Germinal center (tissue), 1 donor: ENCODE data around the gene SCN5A.

ENCODE experiments used
- DNase-seq: peaks from one replicate; pipeline ENCODE4 v3.0.0; 2012; ENCODE audit warnings: mixed read lengths, low spot score

The SCN5A gene

DNA sequence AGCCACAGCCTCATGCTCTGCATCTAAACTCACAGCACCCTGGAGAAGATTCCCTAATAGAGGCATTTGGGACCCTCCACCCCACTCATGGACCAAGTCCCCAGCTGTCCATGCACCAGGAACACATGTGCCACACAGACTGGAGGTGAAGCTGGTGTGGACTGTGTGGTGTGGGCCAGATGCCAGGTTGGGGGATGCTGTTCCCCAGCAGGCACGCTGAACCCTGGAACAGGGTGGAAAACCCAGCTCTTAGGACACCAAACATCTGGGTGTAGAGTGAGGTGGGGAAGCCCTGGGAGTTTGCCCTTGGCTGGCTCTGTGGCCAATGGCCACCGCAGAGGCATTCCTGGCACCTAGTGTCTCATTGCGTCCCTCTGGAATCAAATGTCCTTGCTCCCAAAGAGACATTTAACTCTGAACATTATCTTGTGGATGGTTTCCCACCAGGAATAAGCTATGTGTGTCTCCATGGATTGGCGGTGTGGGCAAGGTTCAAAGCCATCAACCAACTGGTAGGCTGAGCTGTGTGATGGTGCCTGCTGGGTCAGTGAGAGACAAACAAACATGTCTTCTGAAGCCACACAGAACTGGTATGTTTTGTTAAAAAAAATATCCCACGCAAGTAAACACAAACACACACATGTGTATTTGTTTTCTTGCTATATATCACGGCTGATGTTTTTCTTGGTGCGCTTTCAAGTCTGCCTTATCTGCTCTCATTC is 88.3 kb downstream of the SCN5A start:
- DNase-seq = no peak

DNA sequence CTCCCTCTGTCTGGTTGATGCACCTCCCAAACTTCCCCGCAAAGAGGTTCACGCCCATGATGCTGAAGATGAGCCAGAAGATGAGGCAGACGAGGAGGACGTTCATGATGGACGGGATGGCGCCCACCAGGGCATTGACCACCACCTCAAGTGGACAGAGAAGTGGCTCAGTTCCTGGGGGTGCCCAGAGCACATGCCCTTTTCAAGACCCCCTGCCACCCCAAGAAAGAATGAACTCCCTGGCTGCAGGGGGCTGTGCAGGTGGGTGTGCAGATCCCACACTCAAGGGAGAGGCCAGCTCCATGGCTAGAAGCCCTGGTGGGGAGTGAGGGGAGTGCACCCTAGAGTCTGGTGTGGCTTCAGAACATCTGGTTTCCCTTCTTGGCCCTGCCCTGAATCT is 89.2 kb downstream of the SCN5A start:
- no peak for DNase-seq

DNA sequence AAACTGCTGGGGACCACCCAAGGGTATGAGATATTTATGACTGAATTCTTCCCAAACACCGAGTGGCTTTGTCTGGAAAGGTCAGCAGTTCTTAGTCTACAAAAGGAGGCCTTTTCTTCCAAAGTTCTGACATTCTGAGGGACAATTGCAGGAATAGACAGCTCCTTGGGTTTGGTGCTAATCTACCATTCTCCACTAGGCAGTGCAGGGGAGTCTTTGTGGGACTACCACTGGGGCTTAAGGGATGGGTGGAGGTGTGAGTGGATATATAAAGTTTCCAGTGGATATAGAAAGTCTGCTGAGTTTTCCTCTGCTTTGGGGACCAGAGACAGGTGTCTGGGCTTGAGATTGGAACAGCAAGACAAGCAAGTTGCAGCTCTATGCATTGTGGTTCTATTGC is 90.6 kb downstream of the SCN5A start:
- DNase-seq = no peak

DNA sequence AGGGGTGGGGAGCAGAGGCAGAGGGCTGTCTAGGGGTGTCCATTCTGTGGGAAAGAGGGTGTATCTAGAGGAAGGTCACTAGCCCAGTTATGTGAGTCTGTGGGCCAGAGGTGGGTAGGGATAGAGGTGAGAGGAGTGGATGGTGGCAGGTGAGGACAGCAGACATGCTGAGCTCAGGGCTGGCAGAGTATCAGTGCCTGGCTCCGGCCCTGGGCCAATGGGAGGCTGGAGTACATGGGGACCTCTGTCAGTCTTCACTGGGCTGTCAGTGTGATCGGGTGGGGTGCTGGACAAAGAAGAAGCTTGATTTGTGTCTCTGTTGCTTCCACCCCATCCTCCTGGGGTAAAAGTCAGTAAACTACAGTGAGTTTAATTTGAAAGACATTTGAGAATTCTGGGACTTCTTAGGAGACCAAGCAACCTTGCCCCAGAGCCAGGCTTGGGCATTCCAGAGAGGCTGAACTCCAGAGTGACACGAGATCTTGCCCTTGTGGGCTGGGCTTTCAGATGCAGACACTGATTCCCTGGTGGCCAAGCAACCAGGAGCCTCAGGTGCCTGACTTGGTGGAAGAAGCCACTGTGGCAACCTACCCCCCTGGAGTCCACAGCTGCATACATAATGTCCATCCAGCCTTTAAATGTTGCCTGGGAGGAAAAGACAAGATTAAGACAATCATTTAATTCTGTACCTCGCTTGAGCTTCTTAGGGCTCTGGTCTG is 92.7 kb downstream of the SCN5A start:
- no peak for DNase-seq

DNA sequence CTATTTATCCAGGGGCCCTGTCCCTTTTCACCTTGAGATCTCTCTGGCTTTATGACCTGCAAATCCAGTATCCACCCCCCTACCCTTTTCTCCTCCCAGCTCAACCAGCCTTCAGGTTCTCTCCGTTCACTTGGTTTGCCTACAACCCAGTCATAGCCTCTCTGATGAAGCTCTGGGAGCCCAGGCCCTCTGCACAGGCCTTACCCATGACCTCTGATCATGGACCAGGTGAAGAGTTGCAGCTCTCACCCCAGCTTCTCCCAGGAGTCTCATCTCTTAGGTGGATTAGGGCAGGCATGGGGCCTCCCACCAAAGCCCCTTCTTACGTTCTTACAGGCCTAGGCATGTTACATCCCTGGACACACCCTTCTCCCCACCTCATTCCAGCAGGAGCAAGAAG is 93.6 kb downstream of the SCN5A start:
- no peak for DNase-seq

DNA sequence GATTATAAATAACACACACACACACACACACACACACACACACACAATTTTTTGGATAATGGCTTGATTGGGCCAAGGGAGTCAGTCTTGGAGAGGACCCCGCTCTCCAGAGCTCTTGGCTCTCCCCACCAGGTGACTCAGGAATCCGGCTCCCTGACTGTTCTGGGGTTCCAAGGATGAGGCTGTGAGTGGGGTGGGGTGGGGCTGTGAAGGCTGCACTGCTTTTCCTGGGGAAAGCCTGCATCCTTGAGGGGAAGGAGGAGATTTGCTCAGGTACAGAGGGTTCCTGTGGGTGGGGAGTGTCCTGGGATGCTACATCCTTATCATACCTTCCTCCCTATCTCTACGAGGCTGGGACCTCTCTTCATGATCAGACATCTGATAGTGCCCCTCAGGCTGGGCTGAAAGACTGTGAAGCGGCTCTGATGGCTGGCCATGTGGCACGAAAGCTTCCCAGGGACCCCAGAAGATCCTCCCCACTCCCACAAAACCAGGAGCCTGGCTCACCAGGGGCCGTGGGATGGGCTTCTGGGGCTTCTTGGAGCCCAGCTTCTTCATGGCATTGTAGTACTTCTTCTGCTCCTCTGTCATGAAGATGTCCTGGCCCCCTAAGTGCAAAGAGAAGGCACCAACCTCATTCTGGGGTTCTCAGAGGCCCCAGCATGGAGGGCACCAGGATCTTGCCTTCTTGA is 94.2 kb downstream of the SCN5A start:
- DNase-seq = no peak

DNA sequence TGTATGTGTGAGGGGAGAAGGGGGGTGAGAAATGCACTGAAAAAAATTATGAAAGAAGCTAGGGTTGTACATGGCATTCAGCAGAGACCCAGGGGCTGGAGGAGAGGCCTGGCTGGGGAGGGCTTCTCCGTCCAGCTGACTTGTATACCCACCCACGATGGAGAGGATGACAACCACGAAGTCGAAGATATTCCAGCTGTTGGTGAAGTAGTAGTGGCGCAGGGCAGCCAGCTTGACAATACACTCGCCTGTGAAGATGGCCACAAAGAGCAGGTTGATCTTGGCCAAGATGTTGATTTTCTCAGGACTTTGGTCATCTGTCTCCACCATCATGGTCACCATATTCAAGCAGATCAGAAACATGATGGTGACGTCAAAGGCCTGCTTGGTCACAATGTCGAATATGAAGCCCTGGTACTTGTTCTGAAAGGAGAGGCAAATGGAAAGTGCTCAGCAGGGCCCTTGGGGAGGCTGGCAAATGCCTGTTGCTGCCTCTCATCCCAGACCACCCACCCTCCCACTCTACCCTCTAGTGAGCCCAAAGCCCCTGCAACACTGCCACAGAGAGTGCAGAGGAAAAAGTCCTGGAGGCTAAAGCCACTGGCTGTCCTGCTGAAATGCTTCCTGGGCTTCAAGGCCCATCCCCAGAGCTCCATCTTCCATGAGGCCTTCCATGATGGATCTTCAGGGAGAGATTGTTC is 95.2 kb downstream of the SCN5A start:
- DNase-seq = no peak

DNA sequence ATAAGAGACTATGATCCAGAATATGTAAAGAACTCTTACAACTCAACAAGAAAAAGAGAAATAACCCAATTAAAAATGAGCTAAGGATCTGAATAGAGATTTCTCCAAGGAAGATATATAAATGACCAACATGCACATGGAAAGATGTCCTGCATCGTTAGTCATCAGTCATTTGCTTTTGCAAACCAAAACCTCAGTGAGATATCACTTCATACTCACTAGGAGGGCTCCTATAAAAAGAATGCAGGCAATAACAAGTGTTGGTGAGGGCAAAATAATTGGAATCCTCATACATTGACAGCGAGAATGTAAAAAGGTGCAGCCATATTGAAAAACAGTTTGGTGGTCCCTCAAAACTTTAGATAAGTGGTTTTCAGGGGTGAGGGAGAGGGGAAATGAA is 96.4 kb downstream of the SCN5A start:
- DNase-seq = no peak

DNA sequence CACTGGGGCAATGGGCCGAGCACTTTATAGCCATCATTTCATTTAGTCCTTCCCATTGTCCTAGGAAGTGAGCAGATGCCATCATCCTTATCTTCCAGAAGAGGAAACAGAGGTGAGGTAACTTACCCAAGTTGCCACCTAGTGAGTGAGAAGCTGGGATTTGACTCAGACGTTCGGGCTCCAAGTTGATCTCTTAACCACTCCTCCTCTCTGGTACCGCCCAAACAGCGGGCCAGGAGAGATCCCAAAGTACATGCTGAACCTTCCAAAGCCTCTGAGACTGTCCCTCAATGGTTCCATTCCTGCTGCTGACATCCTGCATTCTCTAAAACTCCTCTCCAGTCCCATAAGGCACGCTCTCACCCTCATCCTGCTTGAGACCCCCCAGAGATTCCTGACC is 97.1 kb downstream of the SCN5A start:
- DNase-seq = no peak

DNA sequence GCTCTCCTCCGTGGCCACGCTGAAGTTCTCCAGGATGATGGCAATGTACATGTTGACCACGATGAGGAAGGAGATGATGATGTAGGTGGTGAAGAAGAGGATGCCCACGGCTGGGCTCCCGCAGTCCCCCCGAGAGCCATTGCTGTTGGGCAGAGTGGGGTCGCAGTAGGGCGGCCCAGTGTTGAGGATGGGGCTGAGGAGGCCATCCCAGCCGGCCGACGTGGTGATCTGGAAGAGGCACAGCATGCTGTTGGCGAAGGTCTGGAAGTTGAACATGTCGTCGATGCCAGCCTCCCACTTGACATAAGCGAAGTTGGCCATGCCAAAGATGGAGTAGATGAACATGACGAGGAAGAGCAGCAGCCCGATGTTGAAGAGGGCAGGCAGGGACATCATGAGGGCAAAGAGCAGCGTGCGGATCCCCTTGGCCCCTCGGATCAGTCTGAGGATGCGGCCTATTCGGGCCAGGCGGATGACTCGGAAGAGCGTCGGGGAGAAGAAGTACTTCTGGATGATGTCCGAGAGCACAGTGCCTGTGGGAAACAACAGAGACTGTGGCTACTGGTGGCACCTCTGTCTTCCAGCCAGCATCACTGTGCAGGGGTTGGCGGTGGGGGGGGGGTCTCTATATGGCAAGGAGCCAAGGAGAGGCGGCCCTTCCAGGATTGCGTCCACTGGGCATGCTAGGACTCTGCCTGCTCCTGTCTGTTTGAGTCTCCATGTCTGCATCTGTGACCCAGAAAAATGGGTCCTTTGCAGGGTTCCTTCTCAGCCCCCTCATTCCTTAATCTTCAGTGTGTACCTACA is 98.3 kb downstream of the SCN5A start:
- DNase-seq = no peak

DNA sequence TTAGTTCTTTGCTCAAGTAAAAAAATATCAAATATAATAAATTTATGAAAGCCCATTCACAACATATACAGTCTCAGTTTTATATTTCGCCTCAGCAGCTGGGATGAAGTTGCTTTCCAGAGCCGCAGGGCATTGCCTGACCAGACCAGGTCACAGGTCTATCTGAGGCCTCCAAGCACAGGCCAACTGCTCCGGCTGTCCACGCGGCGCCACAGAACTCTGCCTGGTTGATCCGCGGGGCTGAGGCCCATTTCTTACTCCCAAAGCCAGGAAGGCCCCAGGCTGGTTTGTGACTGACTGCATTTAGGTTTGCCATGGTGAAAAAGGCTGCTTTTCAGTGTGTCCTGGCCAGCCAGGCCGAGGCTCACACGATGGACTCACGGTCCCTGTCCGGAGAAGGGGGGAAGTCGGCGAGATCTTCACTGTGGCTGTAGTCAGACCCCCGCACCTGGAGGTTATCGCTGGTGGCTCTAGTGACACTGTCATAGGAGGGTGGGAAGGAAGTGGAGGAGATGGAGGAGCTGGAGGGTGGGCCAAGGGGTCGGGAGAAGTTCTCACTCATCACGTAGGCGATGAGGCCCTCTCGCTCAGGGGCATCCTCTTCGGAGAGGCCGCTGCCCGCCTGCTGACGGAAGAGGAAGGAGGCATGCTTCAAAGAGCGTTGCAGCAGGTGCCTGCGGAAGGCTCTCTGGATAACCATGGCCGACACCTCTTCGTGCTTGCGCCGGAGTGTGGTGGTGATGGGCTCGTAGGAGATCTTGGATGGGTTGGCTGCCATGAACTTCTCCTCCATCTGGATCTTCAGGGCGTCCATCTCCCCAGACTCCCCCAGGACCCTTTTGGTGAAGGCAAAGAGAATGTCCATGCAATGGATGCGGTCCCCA is 99.3 kb downstream of the SCN5A start:
- no peak for DNase-seq

DNA sequence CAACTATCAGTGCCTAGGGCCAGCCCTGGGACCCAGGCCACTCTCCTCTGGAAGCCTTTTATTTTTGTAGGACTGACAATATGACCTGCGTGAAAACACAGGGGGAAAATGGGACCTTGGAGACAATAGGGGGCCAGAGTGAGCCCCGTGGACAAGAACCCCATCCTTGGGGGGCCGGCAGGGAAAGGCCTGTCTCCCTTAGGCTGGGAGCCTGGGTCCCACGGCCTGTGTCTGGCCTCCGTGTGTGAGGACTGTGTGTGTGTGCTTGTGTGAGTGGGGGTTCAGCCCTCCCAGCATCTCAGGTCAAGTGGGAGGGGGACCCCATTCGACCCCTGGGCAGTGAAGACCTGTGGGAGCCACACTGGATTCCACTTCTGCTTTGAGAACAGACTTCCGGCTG is 100.0 kb downstream of the SCN5A start:
- DNase-seq = no peak

DNA sequence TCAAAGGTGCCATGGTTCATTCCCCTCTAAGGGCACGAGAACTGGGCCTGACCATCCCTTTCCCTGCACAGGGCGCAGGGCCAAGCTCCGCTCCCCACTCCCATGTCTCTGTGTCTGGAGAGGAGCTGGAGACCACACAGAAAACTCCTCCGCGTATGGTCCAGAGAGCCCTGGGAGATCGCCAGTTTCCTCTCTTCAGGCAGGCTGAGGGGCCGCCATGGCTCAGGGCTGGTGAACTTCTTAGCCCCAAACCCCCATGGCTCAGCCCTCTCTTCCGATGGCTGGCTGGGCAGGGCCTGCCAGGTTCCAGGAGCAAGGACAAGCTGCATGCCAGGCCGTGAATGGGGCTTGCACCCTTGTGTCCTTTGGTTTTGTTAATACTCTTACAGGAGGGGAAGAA is 100.4 kb downstream of the SCN5A start:
- DNase-seq = no peak

DNA sequence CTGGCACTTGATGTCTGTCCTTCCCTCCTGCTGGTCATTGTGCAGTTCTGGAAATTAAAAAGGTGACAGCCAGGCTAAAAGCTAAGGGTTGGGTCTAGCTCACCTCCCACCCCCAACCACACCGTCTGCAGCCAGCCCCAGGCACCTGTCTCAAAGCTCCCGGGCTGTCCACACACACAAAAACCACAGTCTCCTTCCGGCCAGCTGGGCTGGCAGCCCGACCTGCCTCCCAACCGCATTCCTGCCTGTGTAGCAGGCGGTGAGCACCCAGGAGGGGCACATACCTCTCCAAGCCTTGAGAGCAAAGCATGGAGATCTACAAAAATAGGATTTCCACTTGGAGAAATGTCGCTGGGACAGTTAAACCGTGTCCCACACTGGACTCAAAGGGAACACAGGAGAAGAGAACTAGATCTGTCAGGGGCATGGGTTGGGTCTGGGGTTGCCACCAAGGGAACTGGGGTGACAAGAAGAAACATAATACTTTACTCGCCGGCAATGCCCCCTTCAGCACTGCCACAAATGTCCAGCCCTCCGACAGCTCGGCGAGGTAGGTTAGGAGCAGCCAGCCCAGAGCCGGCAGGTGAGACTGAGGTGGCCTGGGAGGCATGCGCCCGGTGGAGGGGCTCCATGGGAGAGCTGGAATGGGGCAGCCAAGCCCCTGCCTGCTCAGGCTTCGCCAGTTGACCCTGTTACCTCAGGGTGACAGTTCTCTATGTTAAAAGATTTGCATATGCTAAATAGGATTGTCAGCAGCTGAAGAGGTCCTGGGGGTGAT is 101.1 kb downstream of the SCN5A start:
- no peak for DNase-seq

DNA sequence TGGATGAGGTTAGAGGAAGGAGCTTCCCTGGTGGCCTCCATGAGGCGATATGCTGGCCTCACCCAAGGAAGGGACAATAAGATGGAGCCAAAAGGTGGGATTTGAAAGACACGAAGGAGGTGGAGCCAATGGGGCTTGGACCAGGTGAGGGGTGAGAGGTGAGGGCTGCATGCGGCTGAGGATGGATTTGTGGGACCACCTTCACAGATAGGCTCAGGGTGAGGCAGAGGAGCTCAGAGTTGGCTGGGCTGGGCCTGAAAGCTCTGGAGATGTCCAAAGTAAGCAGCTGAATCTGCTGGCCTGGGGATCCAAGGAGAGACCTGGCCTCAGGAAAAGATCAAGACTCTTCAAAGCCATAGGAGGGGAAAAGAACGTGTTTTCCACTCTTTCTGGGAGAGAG is 103.5 kb downstream of the SCN5A start:
- DNase-seq = no peak

DNA sequence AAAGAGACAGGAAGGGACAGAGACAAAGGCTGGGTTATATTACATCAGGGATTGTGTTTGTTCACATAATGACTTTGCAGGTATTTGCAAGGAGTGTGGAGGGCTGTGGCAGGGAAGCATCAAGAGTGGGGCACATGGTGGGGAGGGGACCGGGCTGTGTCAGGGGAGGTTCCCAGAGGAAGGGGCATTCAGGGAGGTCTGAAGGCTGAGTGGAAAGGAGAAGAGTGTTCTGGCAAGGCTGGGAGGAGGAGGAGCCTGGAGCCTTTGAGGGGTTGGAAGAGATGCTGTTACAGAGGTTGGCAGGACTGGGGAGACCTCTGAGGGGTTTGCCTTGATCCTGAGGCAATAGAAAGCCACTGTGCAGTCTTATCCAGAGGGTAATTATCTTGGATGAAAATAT is 103.9 kb downstream of the SCN5A start:
- no peak for DNase-seq

DNA sequence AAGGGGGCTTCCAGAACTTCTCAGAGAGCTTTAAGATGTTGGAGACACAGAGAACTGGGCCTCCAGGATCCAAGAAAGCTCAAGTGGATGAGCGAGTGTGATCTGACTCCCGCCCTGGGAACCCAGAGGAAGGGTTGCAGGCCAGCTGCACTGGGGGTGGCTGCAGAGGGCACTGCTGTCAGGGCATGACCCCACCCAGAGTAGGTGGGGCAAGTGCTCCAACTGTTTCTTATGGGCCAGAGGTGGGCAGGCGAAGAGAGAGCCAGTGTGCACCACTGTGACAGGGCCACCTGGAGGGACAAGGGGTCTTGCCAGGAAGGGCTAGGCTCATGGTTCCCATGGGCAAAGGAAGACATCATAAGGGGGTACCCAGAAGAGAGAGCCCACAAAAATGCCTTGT is 104.6 kb downstream of the SCN5A start:
- DNase-seq = no peak

DNA sequence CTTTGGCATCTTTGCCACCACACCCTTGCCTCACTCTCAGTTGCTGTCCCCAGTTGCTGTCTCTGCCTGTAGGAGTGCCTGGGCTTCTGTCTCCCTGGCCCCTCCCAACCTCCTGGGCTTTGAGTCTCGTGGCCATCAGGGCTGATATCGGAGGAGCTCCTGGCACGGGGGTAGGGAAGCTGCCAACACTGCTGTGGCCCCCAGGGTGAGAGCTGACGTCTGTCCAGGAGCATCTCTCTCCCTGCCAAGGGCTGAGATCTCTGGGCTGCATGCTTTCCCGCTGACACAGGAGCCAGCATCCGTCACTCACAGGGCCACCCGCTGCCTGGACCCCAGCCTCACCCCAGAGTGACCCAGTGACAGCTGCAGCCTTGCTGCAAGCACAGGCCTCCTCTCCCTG is 105.9 kb downstream of the SCN5A start:
- no peak for DNase-seq

DNA sequence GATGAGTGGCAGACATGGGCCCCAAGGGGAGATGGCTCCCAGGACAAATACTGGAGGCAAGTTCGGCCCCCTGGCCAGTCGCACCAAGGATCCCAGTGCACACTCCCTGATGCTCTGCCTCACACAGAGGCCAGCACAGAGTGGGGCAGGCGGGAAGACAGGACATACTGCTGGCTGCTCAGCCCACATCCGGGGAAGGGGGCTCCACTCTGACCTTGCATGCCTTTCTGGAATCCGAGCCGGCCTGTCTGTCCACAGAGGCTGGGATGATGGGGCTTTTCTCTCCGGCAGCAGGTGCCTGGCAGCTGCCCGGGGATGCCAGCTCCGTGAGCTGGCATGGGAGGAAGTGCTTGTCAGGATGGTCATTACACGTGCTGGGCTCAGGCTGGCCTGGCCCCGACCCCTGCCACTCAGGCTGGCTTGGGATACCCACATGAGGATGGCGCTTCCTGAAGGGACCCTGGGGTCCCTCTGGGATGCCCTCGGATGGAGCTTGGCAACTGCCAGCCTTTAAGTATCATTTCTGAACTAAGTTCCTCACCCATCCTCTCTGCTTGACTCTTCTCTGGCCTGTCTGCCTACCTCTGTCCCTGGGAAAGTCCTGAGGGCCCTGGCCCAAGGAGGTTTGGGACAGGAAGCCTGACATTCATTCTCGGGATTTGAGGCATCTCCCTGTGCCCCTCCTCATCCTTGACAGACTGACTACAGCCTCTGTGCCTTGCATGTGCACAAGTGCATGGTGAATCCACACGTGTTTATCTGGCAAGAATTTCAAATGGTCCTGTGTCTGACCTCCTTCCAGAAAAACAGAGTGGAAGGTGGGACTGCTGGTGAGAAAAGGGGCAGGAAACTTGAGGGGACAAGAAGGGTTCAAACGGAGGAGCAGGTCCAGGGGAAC is 106.8 kb downstream of the SCN5A start:
- no peak for DNase-seq
